G401.6 (cell line): ENCODE results near the gene APOL4.
A peak's percentile ranks its signal among the peaks of the same experiment; 100 is the strongest.
"Not testable (repeated sequence)": the region's sequence is repeated elsewhere in the genome, so short reads cannot be mapped to it uniquely, and the experiment has no call there.

Experiments
- FAIRE-seq: peaks from 2 replicates; lab custom pipeline; 2012; peaks lifted over from hg19 to GRCh38; lab: Jason Lieb, UNC

APOL4 gene

DNA sequence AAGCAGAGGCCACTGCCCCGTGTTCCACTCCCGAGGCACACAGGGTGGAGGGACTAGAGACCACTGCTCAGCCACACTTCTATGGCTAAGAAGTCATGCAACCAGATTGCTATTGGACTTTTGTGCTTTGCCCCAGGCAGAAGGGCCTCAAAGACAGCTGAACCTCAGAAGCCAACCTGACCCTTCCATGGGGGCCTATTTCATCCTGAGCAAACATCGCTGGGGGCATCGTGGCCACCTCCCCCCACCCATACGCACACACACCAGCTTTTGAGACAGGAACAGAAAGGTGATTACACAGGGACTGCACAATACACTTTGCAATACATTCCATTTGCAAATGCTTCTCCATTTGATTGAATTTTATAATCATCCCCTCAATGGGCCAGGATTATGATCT, 4.0 kb upstream of the APOL4 start:
- not testable (repeated sequence) for FAIRE-seq

DNA sequence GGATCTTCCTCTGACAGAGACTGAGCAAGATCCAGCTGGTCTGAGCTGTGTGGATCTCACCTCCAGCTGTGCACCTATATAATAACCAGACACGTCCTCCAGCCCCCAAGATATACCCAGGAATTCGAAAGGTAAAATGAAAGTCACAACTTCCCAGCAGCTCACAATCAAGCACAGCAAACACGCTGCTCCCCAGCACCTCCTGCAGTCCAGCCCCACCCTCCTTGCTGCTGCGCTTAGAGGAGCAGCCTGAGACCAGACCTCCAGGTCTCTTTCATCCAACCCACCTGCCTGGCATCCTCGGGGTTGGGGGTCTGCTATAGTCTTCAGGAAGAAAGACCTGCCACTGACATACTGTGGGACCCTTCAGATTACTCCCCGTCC, 3.0 kb upstream of the APOL4 start:
- FAIRE-seq = no peak

DNA sequence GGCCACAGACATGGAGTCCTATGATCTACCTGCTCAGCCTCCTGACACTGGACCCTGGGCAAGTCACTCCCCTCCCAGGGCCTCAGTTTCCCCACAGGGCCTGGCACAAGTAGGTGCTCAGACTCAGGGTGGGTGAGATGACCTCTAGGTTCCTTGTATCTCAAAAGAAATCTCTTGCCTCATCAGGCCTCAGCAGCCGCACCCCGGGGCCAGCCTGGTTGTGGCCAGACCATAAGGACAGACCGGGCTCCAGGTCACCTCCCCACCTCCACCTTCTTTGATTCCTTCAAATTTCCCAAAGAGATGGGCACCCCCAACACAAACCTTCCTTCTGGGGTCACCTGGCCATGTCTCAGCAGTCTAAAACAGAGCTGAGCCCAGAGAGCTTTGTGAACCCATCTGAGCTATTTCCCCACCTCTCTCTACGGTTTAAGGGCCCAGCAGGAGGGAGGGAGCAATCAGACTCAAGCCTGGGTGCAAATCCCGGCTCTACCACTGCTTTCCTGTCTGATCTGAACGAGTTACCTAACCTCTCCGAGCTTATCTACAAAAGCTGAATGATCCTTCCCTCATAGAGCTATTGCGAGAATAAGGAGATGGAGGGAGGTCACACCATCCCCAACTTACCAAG, 2.5 kb upstream of the APOL4 start:
- FAIRE-seq = no peak

DNA sequence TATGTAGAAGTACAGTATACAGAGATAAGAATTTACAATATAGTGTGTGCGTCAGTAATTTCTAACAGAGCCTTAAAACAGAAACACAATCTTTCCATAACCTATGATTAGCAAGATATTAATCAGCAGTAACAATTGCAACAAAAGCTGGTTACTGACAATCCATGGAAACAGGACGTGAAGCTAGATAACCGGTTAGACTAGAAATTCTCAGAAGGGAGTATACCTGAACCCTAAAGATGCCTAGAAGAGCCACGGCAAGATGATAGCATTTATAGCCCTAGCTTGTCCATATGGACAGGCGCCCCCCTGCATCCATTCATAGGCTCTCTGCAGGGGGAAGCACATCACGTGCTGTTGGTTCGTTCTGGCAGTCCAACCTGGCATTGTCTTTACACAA, 1.8 kb upstream of the APOL4 start:
- FAIRE-seq = not testable (repeated sequence)

DNA sequence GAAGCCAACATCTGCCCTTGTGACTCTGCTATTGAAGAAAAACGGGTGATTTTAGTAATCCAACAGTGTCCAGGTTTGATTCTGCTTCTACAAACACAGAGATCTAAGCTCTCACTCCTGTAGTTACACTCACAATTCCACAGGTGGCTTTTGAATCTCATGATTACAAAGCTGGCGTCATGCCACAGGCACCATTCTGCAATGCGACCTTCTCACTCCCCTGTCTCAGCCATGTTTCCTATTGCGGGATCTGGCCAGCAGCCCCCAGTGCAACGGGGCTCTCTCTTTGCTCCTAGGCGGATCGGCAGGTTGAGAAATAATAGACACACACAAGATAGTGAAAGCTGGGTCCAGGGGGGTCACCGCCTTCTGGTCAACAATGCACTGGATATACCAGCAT, 1.3 kb upstream of the APOL4 start:
- not testable (repeated sequence) for FAIRE-seq

DNA sequence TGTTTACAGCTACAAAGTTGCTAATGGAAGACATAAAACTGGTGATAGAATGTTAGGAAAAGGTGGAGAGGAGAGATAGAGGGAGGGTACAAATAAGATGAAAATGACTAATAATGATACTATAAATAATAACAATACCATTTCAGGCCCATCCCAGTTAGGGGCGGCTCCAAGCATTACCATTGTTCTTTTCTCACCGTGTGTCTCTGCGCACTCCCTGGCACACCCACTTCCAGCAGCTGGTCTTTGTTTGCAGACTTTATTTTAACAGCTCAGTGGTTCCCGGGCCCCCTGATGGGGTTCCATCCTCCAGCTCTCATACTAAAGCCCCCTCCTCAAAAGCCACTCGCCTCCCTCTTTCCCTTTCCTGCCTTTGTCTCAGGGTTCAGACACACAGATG, 584 bp downstream of the APOL4 start:
- not testable (repeated sequence) for FAIRE-seq

DNA sequence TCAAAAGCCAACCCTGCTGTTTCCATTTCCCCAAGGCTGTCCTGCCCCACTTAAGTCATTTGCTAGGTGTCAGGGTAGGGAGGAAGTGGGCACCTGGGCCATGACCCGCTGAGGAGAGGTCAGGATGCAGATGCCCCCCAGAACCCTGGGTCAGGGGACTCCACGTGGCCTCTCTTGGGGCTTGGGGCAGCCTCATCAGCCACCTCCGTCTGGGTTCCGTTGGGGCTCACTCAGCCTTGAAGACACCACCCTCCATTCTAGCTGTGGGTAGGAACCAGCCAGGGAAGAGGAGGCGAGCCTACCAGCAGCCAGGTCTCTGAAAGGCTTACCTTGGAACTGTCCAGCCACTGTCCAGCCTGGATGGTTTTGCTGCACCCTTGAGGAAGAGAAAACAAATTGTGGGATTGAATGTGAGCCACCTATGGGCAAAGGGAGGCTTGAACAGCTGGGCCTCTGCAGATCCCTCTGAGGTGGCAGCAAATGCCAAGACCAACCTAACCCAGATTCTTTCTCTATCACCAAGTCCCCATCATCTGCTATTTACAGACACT, 2.5 kb downstream of the APOL4 start:
- no peak for FAIRE-seq

DNA sequence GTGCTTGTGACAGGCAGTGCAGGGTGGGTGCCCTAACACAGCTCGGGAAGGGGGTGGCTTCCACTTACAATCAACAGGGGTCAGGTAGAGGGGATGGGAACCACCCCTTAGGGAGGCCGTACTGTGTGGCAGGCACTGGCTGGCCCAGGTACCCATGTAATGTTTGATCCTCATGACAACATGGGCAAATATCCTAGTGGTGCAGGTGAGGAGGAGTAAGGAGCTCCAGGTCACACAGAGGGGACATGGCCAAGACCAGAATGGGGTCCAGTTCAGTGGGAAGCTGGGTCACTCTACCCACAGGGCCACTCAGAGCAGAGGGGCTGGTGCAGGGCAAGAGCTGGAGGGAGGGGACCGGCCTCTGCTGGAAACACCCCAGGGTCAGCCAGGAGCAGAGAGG, 3.1 kb downstream of the APOL4 start:
- no peak for FAIRE-seq

DNA sequence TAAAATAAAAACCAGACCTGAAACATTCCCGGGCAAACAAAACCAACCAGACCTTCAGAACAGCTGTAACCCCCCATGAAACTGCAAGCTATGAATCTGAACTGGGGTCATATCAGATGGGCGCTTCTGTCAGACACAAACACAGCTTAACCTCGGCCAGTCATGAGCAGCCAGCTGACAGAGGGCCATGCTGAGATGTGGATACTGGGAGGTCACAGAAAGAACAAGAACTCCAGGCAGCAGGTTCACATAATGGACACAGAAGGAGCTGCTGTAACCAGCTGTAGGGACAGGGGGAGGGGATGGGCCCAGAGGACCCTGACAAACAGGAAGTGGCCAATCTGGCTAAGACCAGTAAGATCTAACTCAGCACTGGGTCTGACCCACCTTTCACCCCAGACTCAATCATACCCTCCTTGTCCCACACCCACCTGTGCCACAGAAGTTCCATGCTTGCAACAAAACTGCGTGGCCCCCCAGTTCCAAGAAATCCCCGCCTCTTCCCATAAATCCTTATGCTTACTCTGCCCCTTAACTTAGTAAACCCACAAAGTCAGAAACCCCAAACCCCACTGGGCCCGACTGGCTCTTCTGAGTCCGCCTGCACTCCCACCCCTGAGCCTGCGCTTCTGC, 4.0 kb downstream of the APOL4 start:
- no peak for FAIRE-seq

DNA sequence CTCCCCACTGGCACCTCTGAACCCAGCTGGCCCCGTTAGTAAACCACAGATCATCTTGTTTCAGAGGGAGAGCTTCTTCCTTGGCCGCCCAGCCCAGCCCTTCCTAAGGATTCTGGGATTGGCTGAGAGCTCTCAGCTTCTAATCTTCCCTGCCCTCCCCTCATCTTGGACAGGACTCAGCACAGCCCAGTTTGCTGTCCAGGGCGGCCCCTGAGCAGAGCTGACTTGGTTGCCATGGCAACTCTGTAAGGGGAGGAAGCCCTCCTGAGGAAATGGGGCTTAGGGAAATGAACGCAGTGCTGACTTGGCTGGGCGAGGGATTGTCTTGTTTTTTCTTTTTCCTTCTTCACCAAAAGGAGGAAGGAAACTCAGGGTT, 4.6 kb downstream of the APOL4 start:
- FAIRE-seq = no peak

DNA sequence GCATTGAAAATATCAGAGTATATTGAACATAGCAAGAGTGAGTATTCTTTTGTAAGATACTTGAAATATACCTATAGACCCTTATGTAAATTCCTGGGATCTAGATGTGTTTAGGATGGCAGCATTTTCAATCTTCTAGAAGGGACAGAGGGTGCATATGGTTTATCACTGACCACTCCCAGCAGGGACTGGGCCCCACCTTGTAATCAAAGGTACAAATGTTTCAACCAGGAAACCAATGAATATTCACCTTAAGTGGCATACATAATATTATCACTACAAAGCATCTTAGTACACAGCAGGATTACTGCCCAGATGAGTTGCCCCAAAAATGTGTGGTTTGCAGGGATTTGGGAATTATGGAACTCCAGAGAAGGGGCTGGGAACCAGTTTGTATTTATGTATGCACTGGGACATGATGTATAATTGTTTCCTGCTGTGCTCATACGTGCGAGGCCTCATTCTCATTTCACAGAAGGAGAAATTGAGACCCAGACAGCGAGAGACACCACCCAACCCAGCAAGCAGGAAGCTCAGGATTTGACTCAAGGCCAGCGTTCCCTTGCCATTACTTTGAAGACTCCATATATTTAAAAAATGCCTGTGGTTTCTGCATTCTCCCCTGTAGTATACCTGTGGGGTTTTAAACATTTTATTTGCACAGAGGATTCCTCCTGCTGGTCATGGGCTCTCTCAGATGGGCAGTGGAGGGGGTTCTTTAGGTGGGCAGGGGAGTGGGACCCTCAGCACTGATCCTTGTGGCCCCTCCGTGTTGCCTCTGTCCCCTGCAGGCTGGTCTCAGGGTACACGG, 5.2 kb downstream of the APOL4 start:
- FAIRE-seq = no peak

DNA sequence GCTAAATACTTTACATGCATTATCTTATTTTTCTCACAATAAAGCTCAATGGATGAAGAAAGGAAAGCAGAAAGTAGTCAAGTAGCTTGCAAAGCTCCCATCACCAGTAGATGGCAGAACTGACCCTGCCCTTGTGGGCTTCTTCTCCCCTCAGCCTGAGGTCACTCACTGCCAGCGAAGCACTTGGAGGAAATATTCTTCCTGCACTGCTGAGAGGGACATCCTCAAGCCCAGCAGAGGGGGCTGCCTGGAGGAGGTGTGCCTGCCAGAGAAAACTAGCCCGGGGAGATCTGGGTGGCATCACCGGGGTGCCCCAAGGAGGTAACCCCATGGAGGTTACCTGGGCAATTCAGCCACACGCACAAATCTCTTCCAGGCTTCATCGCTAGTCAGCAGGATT, 6.6 kb downstream of the APOL4 start:
- peak; percentile 95 for FAIRE-seq

DNA sequence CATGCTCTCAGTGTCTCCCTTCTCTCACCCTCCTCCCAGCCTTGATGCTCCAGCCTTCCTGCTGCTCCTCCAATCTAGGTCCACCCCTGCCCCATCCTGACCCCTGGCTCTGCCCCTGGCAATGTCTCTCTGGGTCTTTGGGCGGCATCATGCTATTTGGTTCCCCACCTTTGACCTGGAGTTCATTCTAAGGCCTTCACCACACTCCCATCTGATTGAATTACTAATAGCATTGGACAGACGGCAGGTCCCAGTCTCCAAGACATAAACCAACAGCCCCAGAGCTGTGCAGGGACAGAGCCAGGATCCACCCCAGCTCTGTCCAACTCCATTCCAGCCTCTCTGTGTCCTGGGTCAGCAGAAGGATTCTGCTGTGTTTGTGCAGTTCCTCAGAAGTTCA, 7.2 kb downstream of the APOL4 start:
- no peak for FAIRE-seq

DNA sequence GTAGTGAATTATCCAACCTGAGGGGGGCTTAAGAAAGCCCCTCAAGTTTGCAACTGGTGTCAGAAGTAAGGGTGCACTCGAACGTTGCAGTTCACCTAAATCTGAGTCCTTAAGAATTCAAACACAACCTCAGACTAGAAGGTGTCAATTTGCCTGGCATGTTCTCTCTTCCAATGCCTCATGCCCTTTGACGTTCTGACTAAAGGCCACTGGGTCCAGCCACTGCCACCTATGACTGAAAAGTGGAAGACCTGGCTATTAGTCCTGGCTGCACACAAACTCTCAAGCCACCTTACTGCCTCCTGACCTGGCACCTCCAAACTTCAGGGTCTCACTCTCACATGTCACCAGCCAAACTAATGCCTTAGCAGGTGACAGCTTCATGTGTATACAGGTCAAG, 8.0 kb downstream of the APOL4 start:
- no peak for FAIRE-seq

DNA sequence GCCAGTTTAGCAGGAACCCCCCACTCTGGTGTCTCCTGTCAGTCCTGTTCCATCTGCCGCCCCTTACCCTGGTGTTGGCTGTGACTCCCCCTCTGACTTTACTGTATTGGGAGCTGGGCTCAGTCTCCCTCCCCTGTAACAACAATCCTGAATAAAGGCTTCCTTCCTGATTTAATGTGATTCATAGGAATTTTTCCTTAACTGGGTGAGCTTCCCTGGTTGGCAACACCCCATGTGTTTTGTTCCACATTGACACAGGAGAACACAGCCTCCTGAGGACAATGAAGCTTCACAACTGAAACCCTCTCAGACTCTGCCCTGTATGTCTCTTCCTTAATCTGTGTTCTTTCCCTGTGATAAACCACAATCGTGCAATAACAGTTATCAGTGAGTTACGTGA, 8.4 kb downstream of the APOL4 start:
- no peak for FAIRE-seq

DNA sequence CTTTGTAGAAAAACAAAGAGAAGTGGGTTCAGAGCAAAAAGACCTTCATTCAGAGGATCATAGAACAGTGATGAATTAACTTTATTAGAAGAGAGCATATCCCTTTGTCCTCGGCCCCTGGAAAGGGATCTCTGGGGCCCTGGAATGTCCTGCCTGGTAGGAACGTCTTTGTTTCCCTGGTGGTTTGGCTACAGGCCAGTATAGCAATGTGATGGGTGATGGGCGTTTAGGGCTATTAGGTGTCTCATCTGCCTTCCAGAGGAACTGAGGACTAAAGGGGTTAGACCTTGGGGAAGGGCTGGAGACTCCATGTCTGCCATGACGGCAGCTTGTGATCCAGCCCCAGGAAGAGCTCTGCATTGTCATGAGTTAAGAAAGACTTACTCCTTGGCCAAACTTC, 9.1 kb downstream of the APOL4 start:
- FAIRE-seq = no peak

DNA sequence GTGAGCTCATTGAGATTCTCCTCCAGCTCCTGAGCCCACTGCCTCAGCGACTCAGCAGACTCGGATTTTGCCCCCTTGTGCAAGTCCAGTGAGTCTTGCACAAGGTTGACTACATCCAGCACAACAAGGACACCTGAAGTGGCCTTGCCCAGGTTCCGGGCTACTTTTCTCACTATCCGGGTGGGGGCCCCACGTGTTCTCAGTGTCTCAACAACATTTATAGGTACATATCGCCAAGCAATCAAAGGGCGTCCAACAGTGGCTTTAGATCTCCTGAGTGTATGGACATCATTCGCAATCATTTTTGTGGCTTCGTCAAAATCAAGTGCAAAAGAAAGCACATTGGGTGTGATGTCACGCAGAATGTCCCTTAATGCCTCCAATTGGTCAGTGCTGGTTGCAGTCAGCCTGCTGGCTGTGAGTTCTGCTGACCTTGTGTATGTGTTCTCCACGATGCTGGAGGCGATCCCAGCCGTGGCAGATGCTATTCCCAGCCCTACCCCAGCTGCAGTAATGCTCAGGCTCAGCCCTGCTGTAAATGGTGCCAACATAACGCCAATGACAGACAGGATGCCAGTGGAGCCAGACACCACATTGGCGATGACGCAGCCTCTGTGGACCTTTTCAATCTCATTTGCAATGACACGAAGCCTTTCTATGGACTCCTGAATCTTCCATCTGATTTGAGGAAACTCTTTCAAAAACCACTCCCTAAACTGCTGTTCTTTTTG, 10.3 kb downstream of the APOL4 start:
- no peak for FAIRE-seq

DNA sequence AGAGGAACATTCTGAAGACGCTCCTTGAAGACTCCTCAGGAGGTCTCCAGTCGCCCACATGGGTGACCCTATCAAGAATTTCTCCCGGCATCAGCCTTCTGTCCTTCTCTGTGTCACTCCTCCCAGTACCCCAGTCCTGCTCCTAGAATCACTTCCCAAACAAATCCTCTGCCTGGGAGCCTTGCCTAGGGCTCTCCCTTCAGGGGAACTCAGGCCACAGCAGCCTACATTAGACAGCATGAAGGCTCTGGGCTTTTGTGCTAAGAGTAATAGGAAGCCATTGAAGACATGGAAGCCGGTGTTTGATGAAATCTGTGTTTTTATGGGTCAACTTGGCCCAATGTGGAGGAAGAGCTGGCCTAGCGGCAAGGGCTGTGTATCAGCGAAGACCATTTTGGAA, 13.7 kb downstream of the APOL4 start:
- FAIRE-seq = not testable (repeated sequence)

DNA sequence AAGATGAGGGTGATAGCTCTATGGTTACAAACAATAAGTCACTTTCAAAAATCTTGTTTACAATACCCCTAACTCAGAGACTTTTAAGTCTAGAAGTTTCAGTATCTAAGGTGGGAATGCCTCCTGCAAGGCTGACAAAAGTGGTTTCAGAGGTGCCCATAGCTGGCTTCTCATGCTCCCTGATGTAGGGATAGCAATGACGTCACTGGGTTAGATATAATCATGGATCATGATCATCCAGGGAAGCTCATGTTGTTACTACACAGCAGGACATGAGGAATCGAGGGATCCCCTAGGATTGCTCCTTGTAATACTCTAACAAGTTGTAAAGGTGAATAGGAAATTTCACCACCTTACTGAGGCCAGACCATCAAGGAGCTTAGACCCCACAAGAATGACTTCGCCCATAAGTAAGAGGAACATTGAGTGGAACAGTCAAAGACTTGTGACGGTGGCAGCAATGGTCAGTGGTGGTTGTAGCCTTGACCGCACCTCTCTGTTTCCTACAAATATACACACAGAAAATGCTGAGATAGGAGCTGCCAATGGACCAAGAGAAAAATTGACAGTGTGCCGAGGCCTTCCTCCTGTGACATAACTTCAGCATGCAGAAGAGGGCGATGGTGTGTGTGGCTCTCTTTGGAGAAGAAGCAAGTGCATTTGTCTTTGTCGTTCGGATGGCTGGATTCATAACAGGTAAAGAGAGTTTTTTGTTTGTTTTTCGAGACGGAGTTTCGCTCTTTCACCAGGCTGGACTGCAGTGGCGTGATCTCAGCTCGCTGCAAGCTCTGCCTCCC, 15.6 kb downstream of the APOL4 start:
- FAIRE-seq = no peak

DNA sequence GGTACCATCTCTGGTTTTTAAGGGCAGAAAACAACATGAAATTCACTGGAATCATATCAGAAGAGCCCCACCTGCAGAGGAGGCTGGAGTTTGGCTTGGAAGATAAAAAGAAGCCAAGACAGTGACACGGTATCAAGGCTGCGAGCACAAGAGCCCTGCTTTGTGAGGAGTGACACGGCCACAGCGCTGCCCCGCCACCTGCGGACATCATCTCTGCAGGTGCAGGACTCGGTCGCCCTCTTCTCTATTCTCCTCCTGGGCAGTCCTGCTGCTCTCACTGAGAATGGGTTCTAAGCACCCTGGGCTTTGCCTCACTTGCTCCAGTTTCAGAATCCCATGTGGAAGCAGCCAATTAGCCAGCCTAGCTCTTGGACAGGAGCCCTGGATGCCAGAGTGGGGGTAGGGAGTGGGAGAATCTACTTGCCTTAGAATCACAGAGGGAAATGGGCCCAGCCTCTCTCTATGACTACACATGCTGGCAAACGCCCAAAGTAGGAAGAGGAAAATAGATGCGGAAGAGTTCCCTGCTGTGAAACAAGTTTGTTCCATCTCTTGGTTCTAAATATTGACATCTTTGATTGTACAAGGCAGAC, 17.1 kb downstream of the APOL4 start:
- no peak for FAIRE-seq

DNA sequence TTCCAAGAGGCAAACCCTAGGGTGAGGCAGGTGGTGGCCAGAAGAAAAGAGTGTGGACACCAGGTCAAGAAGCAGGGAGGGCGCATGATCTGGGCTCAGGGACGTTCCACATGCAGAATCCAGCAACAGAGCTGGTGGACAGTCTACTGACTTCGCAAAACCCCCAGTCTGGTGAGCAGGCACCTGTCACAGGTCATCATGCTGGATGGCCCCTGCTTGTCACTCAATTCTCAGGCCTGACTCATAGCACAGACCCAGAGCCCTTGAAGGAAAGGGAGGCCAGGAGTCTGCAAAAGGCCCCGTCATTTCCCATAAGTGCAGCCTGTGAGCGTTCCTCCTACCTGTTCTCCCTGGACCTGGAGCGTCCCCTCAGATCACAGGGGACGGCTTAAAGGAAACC, 18.2 kb downstream of the APOL4 start:
- FAIRE-seq = no peak

DNA sequence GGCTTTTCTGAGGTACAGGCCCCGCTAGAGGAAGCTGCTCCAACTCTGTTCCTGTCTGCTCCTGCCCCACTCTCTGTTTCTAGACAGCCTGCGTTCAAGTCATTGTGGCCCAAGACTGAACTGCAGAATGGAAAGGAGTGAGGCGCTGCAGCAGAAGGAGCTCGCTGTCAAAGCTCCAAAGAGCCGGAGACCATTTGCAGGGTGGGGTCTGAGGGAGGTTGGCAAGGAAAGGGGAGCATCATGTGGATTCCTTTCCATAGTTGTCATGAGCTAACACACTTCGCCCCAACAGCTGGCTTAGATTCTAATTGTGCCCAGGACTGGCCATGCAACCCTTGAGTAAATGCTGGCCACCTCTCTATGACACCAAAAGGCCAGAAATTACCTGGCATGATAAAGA, 18.8 kb downstream of the APOL4 start:
- no peak for FAIRE-seq
